HL-60 (cell line): Measurements from ENCODE around the gene PCP4.

ENCODE experiments used
- GABPA ChIP-seq: IDR thresholded peaks from 2 replicates; pipeline ENCODE4 v1.6.1; 2012; ENCODE audit warnings: low read depth
- POLR2AphosphoS5 ChIP-seq: IDR thresholded peaks from 2 replicates; pipeline ENCODE4 v1.6.1; 2012; ENCODE audit warnings: low read depth
- TF ChIP-seq, protein P1 (sequence below): IDR thresholded peaks from one replicate; pipeline ENCODE4 v1.5.1; 2011; ENCODE audit warnings: low read length, control low read depth, inconsistent platforms; ENCODE audit not compliant: insufficient read depth
- TF ChIP-seq, protein P2 (sequence below): IDR thresholded peaks from 2 replicates; pipeline ENCODE4 v1.6.1; 2012; ENCODE audit warnings: low read depth; ENCODE audit not compliant: insufficient replicate concordance

GRCh38 chr21:39956586-39956985 is 89.3 kb downstream of the PCP4 start:
- TF ChIP-seq, protein P1, sequence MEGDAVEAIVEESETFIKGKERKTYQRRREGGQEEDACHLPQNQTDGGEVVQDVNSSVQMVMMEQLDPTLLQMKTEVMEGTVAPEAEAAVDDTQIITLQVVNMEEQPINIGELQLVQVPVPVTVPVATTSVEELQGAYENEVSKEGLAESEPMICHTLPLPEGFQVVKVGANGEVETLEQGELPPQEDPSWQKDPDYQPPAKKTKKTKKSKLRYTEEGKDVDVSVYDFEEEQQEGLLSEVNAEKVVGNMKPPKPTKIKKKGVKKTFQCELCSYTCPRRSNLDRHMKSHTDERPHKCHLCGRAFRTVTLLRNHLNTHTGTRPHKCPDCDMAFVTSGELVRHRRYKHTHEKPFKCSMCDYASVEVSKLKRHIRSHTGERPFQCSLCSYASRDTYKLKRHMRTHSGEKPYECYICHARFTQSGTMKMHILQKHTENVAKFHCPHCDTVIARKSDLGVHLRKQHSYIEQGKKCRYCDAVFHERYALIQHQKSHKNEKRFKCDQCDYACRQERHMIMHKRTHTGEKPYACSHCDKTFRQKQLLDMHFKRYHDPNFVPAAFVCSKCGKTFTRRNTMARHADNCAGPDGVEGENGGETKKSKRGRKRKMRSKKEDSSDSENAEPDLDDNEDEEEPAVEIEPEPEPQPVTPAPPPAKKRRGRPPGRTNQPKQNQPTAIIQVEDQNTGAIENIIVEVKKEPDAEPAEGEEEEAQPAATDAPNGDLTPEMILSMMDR, result no peak
- TF ChIP-seq POLR2AphosphoS5 (no peak), GABPA (no peak)
- TF ChIP-seq, protein P2, sequence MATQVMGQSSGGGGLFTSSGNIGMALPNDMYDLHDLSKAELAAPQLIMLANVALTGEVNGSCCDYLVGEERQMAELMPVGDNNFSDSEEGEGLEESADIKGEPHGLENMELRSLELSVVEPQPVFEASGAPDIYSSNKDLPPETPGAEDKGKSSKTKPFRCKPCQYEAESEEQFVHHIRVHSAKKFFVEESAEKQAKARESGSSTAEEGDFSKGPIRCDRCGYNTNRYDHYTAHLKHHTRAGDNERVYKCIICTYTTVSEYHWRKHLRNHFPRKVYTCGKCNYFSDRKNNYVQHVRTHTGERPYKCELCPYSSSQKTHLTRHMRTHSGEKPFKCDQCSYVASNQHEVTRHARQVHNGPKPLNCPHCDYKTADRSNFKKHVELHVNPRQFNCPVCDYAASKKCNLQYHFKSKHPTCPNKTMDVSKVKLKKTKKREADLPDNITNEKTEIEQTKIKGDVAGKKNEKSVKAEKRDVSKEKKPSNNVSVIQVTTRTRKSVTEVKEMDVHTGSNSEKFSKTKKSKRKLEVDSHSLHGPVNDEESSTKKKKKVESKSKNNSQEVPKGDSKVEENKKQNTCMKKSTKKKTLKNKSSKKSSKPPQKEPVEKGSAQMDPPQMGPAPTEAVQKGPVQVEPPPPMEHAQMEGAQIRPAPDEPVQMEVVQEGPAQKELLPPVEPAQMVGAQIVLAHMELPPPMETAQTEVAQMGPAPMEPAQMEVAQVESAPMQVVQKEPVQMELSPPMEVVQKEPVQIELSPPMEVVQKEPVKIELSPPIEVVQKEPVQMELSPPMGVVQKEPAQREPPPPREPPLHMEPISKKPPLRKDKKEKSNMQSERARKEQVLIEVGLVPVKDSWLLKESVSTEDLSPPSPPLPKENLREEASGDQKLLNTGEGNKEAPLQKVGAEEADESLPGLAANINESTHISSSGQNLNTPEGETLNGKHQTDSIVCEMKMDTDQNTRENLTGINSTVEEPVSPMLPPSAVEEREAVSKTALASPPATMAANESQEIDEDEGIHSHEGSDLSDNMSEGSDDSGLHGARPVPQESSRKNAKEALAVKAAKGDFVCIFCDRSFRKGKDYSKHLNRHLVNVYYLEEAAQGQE, result no peak
